NCI-H524 treated with DMSO at 0.1 percent for 48 hours (cell line): ENCODE results near the gene ADPRH.

Experiments
- DNase-seq: peaks from one replicate; lab custom pipeline; 2025; lab: John Stamatoyannopoulos, UW

The ADPRH gene

DNA sequence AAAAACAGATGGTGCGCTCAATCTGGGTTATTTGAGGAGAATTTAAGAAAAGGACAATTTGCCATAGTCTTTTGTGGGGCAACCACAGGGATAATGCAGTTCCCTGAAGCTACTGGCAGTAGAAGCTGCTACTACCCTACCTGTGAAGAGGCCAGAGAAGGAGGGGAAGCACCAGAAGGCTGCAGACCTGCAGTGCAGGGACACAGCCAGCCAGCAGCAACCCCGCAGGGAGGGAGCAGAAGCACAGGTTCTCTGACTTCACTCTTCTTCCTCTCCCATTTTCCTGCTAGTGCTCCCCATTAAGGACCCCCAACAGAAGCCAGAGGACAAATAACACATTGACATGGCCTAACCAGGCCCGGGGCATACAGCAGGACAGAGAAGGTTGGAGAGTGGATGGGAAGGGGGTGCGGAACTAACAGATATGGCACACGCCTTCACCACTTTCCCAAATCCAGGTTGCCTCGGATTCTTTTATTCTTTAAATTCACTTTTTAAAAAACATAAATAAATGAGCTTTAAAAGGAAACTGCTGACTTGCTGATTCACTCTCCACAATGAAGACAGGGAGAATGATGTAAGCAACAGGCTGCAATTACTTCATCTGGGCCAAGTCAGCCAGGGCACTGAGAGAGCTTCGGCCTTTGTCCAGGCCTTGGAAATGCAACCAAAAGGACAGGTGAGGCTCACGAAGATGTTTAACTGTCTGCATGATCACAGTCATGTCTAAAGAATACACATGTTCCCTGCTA lies 51.0 kb downstream of the ADPRH start:
- no peak for DNase-seq

DNA sequence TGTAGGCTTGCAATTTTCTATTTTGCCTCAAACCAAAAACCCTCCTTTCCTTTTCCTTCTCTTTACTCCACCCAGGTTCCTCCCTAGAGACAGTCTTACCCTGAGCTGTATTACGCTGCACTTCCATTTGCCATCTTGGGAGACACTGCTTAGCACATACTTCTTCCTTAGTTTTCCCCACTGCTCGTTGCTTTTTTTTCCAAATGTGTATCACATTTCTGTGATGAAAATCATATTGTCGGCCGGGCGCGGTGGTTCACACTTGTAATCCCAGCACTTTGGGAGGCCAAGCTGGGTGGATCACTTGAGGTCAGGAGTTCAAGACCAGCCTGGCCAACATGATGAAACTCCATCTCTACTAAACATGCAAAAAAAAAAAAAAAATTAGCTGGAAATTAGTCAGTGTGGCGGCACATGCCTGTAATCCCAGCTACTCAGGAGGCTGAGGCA lies 51.6 kb downstream of the ADPRH start:
- no peak for DNase-seq

DNA sequence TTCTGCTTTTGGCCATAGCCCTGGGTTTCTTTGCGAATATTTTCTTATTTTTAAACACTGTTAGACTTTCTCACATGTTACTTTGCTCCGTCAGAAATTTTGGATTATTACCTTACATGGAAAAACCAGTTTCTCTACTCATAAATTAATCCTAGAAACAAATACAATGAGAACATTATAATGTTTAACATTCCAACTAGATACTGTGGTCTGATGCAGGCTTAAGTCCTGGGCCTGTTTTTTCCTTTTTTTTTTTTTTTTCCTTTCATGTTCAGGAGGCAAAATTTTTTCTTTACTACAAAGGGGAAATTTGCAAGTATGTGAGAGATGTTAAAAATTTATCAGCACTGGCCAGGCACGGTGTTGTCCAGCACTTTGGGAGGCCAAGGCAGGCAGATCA lies 52.2 kb downstream of the ADPRH start:
- DNase-seq = no peak

GRCh38 chr3:119632216-119632615 lies 52.9 kb downstream of the ADPRH start:
- DNase-seq = no peak

DNA sequence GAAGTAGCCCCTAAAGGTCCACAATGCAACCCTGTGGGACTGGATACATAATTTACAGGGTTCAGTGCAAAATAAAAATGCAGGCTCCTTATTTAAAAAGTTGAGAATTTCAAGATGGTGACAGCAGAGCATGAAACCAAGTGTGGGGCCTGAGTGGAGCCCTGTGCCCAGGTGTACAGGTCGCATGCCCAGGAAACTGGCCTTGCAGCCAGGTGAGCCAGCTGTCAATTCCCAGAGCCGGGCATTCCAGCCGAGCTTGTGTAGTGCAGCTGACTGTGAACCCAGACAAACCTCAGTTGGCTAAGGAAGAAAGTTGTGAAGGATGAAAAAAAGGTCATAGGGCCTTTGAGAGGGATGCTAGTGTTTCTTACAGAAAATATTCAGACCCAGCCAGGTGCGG lies 53.5 kb downstream of the ADPRH start:
- DNase-seq = no peak

DNA sequence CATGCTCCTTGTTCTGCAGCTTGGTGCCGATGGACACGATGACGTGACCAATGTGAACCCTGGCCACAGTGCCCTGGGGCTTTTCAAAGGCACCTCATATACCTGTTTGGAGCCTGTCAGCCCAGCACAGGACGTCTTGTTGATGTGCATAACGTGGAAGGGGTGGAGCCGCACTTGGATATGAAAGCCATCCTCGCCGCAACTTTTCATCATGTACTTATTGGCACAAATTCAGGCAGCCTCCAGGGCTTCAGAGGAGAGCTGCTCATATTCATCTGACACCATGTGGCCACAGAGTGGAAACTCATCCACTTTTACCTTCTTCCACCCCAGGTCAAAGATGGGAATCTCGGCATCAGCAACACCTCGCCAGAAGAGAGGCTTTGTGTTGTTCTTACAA lies 56.4 kb downstream of the ADPRH start:
- DNase-seq = no peak

DNA sequence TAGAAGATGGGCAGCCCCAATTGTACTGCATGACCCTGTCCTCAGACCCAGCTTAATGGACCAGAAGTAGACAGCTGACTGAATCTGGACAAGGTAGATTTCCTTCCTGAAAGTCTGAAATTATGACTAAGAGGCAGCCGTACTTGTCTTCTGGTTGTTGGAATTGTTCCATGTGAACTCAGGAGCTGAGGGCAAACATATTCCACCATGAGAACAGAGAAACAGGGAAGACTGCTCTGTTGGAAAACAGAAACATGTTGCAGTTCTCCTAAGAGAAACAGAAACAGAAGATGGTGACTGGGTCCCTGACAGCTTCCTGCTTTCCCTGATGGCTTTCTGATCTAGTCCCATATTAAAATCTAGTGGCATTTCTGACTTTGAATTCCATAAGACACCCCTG lies 57.0 kb downstream of the ADPRH start:
- DNase-seq = no peak

DNA sequence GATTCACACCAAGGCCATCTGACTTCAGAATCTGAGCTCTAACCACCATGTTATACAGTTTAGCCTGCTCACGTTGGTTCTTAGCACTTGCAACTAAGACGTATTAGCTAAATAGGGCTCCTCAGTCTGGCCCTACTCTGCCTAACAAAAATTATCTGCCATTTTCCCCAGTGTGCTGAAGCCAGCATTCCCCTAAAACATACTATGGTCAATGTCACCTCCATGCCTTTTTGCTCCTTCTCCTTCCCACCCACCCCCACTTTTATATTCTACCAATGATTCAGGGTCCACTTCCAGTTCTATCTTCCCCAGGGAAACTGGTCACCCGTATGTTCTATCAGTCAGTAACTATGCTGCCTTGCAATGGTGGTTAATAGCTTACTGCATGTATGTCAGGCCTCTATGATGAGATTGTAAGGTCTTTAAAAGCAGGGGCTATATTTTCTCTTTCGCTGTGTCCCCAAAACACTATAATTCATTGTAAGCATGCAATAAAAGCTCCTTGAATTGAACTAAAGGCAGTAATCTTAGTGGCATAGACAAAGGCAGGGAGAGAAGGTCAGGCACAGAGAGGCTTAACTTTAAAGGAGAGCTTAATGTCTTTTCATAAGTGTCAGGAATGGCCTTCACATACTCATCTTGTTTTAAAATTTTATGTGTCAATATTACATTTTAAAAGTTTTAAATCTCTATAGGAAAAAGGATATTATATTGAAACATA lies 57.8 kb downstream of the ADPRH start:
- no peak for DNase-seq

DNA sequence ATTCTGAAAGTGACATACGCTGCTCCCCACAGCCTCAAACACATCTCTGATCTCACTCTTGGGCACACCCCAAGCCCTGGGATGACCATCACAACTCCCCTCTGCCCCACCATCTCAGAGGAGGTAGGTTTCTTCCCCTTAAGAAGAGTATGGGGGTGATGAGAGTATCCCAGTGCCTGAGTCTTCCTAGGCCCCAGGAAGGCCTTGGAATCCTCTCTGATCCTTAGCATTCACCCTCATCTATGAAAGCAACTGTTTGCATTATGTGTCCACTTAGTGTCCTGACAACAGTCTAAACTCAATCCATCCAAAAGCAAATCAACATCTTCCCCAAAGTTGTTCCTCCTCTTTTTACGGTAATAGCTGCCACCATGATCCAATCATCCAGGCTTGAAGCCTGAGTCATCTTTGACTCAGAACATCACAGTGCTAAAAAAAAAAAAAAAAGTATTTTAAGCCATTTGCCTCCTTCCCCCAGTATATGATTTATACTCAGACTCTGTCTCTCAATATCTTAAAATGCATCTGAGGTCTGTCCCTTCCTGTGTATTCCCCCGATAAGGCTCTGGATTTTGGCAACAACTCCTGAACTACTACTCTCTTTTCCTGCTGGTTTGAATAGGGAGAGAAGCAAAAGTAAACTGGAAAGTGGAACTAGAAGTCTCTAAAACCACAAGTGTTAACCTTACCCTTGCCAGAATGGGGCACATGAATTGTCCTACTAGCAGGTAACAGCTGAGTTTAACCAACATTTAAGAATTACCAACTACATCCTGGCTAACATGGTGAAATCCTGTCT lies 58.6 kb downstream of the ADPRH start:
- DNase-seq = no peak
